Suprapubic skin (tissue), 3 donors: ENCODE results near the gene SIGLEC15.

Experiments
- CTCF ChIP-seq, 2 donors: fragments of 200-600 bp in 1 of 2; fragments of 450-650 bp in 1 of 2; sonication (generic) in 1 of 2; IDR thresholded peaks; one replicate each; pipeline ENCODE4 v1.5.1; 2016 to 2019; ENCODE audit warnings: antibody characterized with exemption in 2 of 2, mild to moderate bottlenecking in 1 of 2, moderate library complexity in 1 of 2
- POLR2A ChIP-seq, 2 donors: fragments of 450-650 bp; IDR thresholded peaks; one replicate each; pipeline ENCODE4 v1.6.1; 2017; ENCODE audit warnings: antibody characterized with exemption in 2 of 2, mild to moderate bottlenecking in 2 of 2, moderate library complexity in 2 of 2

GRCh38 chr18:45821026-45821425 lies 4.4 kb upstream of the SIGLEC15 start:
- TF ChIP-seq CTCF (IDR thresholded peaks at IDR 0.05) (no peak), POLR2A (IDR thresholded peaks at IDR 0.05) (no peak)
